Measurements from ENCODE around the gene RCOR2.
"Not testable (repeated sequence)": the region's sequence is repeated elsewhere in the genome, so short reads cannot be mapped to it uniquely, and the experiment has no call there.

RCOR2 gene

DNA sequence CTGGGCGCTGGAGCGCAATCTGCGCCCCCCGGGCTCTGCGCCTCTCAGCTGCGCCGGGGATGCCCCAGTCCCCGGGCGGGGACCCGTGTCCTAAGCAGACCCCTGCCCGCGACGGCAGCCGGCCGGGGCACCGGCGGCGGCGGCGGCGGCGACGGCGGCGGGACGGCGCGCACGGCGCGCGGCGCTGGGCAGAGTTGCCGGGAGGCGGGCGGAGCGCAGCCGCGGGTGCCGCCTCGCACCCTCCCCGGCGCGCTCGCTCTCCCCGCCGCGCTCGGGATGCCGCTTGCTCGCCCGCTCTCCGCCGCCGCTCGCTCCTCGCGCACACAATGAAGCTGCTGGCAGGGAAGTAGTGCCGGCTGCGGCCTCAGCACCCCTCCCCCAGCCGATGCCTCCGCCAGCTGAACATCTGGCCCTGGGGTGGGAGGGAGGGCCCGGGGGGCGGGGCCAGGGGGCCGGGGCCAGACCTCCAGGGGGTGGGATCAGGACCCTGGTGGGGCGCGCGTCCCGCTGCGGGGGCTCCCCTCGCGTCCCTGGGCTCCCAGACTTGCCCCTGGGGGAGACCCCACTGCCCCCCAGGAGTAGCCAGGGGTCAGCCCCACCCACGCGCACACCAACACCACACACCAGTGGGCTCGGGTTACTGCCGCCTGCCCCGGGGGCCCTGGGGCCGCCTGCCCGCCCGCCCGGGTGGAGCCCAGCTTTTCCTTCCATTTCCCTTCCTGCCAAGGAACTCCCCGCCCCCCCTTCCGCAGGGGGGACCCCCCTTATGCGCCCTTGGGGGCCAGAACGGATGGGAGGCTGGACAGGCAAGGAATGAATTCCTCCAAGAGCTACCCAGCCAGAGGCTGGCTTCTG lies at the start of gene RCOR2:
Gene RCOR2, minus strand, starts transcription at position 328 of the 855 bp plus-strand sequence. CDS start 708 bp downstream, outside the sequence.
- DNase-seq: peak; percentile 60

DNA sequence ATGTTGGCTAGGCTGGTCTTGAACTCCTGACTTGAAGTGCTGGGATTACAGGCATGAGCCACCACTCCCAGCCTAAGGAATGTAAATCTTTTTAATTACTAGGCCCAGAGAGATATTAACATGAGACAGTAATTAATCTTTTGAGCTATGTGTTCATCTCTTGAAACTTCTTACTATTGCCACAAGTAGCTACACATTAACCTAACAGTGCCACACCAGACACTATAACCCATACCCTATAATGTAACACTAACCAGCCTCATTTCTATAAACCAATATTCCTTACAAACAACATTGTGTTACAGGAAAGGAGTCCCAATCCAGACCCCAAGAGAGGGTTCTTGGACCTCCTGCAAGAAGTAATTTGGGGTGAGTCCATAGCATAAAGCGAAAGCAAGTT lies 49.5 kb upstream of the RCOR2 start:
- DNase-seq: no peak

- DNase-seq: not testable (repeated sequence)
Measured at GRCh38 chr11:63963895-63964294, 46.9 kb upstream of the RCOR2 start.

- DNase-seq: no peak
Measured at GRCh38 chr11:63961608-63962412, 44.8 kb upstream of the RCOR2 start.

- no peak for DNase-seq
Measured at GRCh38 chr11:63958008-63958407, 41.0 kb upstream of the RCOR2 start.

GRCh38 chr11:63952570-63952969 lies 35.6 kb upstream of the RCOR2 start:
- DNase-seq: no peak

GRCh38 chr11:63951779-63952536 lies 35.0 kb upstream of the RCOR2 start:
- DNase-seq: no peak

DNA sequence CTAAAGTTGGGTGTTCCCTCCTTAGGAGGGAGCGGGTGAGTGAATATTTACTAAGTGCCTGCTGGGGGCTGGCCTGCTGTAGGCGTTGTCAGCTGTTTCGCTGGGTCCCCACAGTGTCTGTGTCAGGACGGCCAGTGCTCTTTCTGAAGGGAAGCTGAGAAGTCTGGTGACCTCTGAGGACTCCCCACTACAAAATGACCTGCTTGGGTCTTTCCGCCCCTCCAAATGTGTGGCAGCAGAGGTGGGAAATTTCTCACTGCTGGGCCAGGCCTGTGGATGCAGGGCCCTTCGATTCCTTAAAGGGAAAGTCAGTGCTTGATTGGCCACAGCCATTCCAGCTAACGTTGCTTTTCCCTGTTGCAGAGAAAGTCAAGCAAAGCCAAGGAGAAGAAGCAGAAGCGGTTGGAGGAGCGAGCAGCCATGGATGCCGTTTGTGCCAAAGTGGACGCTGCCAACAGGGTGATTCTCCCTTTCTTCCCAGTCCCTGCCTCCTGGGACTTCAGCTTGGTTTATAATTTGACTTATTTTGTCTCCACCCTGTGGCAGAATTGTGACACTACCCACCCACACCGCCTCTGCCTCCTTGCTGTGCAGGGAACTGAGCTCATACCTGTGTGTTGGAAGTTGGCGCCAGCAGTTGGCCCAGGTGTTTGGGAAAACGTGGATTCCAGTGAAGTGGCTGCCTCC lies 28.7 kb upstream of the RCOR2 start:
- DNase-seq: peak; percentile 17

DNA sequence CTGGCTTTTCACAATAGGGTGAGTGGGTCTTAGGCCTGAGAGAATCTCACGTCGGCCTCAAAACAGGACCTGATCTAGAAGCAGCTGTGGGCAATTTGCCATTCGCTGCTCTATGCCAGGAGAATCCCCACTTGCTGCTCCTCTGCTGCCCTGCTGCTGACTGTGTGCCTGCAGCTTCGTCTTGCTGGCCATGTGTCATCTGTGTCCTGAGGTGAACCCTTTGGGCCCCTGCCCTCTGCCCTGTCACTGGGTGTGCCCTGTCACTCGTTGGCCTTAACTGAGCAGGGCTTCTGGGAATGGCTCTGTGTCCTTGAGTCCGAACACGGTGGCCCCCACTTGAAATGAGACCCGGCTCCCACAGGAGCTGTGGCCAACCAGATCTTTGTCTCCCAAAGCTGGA lies 28.0 kb upstream of the RCOR2 start:
- DNase-seq: no peak

DNA sequence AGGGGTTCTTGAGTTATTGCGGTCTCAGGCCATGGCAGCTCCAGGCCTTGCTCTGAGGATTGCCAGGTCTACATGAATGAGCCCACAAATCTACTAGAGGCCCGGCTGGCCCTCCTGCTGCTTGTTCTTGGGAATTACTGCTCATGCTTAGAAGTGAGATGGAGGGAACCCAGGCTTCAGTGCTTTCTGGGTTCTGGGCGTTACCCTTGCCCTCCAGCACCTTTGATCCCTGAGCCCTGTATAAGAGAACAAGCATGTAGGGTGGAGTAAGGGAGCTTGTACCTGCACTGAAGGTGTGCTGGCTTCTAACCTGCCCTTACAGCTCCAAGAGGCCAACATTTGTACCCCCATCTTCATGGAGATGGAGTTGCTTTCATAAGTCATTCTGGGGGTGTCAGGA lies 25.8 kb upstream of the RCOR2 start:
- no peak for DNase-seq

DNA sequence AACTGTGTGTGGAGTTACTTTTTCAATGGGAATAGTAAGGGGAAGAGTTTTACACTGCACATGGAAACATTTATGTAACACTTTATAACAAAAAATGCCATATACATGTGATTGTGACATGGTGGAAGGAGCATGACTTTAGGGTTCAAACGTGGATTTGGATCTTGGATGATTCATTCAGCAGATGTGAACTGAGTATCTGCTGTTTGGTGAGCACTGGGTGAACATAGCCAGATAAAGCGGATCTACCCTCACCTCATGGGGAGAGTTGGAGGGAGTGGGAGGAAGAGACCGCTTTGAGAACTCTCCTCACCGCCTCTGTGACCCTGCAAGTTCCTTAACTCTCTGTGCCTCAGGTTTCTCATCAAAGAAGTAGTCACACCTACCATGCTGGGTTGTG lies 24.9 kb upstream of the RCOR2 start:
- no peak for DNase-seq

DNA sequence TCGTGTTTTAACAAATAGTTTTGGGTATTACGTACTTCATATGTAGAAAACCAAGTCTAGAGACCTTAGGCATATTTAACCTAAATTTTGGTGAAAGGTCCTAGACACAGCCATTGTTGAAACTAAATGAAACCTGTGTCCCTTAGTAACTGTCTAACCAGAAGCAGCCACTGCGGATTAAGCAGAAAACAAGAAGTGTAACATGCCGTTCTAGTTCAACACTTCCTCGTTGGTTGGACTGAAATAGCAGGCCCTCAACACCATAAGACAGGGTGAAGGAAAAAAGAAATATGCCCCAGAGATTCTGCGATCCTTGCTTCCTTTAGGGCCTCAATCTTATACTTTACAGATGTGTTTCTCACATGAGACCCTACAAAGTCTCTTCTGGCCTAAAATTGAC lies 23.8 kb upstream of the RCOR2 start:
- DNase-seq: no peak

DNA sequence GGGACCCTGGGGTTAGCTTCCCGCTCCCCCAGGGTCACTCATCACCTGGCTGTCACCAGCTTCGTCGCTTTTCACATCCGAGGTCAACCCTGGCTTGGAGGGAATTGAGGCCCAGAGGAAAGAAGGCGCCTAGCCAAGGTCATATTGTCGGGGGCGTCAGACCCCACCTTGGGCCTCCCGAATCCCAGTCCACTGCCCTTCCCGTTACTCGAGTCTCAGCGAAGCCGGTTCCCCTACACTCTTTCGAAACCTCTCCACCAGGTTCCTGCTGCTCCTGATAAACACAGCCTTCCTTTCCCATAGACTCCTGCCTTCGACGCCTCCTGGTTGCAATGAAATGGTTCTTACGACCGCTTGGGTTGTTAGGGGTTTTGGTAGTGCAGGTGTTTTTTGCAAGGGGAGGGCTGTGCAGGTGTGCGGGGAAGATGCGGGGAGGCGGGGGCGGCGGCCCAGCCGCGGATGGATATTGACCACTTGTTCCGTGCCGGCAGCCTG lies 22.5 kb upstream of the RCOR2 start:
- no peak for DNase-seq

DNA sequence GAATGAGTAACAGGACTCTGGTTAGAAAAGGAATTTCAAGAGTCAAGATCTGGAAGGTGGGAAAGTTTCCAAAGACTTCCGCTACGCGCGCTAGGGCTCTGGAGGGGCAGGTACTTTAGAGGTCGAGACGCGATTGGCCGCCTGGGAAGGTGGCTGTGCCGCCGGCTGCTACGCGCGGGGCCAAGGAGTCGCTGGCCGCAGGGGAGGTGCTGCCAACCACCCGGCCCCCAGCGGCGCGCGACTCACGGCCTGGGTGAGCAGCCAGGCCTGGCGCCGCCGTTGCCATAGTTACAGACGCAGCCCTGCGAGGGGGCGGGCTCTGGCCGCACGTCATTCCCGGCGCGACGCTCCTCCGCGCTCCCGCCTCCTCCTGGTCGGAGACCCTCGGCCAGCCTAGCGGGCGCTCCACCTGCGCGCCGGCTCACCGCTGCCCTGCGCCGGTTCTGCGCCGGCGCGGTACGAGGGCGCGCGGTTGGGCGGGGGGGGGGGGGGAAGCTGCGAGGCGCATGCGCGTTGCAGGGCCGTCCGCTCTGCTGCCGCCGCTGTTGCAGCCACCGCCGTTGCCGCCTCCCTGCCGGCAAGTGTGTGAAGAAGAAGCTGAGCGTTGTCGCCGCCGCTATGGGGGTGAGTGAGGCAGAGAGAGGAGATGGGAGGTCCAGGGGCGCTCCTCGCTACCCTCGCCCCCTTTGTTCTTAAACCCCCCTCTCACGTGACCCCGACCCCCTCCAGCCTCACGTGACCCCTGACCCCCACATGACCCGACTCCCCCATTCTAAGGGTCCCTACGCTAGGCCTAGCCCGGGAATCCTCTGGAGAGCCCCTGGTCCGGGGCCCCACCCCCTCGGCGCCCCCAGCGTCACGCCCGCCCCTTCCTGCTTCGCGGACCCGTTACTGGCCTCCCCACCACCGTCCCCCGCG lies 21.8 kb upstream of the RCOR2 start, which contains the start of gene NAA40:
Gene NAA40, plus strand, starts transcription at position 524 of the 918 bp plus-strand sequence. Its CDS starts 95 bp downstream, at position 619.
- peak; percentile 84 for DNase-seq

DNA sequence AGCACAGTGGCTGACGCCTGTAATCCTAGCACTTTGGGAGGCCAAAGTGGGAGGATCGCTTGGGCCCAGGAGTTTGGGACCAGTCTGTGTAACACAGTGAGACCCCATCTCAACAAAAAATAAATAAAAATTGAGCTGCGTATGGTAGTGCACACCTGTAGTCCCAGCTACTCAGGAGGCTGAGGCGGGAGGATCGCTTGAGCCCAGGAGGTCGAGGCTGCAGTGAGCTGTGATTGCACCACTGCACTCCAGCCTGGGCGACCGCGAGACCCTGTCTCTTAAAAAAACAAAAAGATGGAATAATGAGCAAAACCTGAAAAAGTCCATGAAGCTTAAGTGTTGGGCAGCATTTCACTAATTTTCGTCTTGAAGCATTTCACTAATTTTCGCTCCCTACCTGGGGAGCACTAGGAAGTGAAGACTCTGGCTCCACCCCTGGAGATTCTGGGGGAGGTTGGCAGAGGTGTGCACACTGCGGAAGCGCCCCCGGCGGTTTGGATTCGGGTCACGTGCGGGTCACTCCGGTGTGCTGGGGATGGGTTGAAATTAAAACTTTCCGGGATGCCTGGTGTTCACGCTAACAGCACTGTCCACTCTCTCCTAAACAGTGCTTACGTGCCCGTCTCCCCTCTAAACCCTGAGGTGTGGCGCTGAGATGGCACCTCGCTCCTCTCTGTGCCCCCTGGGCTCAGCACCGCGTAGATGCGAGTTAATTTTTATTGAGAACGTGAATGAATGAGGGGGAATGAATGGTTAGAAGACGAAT lies 20.9 kb upstream of the RCOR2 start:
- no peak for DNase-seq

GRCh38 chr11:63933459-63933858 lies 16.5 kb upstream of the RCOR2 start:
- no peak for DNase-seq

DNA sequence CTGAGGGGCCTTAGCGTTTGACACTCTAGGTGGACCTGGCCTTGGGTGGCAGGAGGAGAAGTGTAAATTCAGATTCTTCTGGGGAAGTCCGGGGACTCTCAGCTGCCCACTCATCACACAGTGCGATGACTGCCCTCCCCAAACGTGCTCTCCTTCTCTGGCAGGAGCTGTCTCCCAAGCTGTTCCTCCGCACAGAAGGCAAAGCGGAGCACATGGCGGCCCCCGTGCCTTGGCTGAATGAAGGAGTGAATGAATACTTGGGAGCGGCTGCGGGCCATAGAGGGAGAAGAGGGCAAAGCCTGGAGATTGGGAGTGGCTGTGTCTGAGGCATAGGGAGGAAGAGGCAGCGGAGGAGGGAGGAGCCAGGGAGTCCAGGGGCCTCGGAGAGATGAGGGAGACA lies 14.9 kb upstream of the RCOR2 start:
- no peak for DNase-seq

DNA sequence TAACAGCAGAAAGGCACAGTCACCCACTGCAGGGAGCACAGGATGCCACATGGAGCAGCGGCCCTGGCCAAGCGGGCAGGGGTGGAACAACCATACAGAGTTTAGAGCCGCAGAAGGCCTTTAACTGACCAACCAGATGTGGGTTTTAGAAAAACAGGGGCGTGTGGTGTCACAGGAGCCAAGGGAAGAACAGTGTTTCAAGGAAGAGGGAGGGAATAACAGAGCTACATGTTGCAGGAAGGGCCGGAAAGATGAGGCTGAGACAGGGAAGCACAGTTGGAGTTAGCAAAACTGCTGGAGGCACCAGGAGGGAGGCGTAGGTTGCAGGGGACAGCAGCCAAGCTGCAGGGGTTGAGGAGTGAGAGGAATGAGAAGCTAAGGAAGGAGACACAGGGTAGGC lies 14.1 kb upstream of the RCOR2 start:
- no peak for DNase-seq

DNA sequence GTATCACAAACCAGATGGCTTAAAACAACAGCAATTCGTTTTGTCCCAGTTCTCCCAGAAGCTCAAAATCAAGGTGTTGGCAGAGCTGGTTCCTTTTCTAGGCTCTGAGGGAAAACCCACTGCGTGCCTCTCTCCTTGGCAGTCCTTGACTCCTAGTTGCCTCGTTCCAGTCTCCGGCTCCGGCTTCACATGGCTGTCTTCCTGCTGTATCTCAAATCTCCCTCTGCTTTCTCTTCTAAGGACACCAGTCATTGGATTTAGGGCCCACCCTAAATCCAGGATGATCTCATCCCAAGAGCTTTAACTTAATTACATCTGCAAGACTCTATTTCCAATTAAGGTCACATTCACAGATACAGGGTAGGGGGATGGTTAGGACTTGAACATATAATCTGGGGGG lies 12.7 kb upstream of the RCOR2 start:
- DNase-seq: no peak

DNA sequence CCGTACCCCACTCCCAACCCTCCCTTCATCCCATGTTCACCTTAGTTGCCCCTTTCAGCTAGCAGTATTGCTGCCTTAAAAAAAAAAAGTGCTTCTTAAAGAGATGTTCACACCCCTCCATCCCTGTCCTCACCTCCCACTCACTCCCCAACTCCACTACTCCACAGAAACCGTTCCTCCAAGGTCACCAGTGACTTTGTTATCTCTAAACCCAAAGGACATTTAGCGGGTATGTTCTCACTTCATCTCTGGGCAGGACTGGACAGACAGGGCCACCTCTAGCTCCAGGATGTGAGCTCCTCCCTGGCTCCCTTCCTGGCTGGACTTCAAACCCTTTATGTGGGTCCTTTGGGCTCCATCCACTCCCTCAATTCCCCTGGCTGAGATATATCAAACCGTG lies 6.4 kb upstream of the RCOR2 start:
- no peak for DNase-seq

All from DMS 273 treated with DMSO at 0.1 percent for 48 hours (cell line).